ENCODE data around the gene PITX1.

Gene PITX1

DNA sequence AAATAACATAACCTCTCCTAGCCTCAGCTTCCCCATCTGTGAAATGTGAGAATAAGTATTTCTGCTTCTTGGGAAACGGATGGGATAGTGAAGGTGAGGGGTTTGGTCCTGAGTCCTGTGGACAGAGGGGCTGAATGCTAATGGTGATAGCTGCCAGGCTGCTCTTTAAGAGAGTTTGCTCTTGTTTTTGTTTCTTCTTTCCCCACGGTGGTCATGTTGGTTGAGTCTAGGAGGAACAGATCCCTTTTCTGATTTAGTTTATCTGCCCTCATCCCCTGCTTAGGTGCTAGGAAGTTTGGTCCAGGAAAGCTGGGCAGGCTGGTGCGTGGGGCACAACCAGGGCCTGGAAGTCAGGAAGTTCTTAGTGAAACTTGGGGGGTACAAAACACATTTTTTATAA, 7.7 kb upstream of the PITX1 start:
- no peak for DNase-seq (ENCODE audit: low read depth, low spot score)

DNA sequence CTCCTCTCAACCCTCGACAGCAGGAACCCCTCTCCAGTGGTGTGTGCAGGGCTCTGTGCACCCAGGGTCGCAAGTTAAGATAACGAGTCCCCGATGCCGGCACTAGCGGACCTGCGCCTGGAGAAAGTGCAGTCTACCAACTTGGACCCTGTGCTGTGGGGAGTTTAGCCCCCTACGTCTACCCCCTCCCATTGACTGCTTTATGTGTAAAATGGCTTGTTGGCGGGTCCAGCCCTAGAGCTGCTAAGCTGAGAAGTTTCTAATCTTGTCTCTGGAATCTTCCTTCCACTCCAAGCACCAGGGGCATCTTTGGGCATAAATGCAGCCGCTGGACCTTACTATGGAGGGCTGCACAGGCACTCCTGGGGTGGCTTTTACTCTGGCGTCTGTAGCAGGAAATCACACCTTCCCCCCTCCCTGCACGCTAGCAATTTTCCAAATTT, 7.1 kb upstream of the PITX1 start:
- DNase-seq (ENCODE audit: low read depth, low spot score) = no peak

DNA sequence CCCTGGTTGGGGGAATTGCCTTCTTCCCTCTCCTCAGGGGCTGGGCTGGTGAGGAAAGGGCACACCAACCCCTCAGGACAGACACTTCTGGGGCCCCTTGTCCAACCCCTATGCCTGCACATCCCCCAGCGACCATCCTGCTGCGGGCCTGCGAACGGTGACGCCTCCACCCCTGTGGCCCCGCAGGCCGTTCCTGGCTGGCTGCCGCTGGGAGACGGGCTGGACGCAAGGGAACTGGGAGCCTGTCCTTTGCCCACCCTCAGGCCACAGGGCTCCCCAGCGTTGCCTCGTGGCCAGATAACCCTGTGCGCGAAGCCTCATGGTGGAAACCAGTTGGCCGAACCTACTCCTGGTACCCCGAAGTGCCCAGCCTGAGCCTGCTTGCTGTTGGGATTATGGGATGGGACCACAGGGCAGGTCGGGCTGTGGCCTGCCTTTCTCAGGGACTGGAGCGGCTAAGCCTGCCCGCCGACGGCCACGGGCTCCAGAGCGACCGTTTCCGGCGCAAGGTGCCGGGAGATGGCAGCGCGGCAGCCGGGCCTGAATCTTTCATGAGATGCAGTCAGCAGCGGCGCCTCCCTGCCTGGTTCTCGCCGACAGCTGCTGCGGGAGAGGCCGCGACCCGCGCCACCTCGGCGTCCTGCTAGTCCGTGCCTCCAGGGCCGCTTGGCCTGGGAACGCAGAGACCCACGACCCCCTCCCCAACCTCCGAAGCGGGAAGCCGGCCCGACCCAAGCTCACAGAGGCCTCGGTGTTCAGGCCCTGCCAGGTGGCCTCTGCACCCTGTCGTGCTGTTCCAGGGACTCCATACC, 6.5 kb upstream of the PITX1 start:
- no peak for DNase-seq (ENCODE audit: low read depth, low spot score)

DNA sequence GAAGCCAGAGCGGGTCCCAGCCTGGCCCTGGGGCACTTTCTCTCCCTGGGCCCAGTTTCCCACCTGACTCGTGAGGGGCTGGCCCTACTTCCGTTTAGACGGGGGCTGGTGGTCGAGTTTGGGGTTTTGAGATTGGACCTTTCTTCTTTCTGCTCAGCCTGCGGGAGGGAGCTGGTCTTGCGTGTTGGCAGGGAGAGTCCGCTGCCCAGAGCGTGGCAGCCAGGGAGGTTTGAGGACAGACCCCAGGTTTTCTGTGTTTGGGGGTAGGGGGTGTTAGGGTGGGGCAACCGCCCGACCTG, 6.0 kb upstream of the PITX1 start:
- no peak for DNase-seq (ENCODE audit: low read depth, low spot score)

DNA sequence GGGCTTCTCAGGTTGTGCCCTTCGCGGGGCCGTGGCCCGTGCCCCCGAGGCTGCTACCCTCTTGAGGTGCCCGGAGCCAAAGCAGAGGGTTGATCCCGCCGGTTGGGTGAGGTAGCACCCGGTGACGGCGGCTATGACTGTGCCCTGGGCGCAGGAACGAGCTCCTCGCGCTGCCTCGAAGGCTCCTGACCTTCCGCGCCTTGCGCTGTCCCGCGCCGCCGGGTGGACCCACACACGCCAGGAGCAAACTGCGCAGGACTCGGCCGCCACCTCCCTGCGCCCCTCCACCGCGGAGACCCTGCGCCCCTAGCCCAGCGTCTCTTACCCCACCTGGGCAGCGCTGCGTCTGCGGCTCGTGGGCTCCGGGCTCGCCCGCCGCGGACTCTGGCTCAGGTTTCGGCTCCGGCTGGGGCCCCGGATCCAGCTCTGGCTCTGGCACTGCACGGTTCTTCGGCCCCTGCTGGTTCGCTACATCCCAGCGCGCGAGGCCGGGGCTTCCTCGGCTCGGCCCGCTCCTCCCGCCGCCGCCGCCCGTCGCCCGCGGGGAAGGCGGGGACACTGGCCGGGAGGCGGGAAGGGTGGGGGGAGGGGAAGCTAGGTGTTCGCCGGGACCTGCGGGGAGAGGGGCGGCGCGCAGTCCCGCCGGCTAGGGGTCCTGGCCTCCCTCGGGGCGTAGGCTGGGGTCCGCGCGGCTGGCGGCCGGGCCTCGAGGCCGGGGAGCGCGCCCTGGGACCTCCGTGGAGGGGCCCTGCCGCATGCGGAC, 5.4 kb upstream of the PITX1 start:
- DNase-seq (ENCODE audit: low read depth, low spot score) = no peak

DNA sequence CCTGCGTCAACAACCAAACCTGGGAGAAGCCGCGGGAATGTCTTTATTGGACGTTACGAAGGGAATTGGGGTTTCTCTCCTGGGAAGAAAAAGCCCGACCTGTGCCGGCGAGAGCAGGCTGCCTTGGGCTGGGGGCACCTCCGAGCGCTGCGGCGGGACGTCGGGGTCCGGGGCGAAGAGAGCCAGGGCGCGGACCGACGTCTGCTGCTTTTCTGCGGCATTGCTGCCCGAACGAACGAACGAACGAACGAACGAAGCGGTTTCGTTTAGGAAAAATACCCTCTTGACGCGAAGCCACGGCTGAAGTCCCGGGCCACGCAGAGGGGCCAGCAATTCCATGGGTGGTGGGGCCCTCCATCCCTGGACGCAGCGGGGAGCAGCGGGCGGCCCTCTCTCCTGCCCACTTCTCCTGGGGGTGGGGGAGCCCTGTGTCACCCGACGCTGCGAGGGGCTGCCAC, 4.8 kb upstream of the PITX1 start:
- DNase-seq (ENCODE audit: low read depth, low spot score) = no peak

DNA sequence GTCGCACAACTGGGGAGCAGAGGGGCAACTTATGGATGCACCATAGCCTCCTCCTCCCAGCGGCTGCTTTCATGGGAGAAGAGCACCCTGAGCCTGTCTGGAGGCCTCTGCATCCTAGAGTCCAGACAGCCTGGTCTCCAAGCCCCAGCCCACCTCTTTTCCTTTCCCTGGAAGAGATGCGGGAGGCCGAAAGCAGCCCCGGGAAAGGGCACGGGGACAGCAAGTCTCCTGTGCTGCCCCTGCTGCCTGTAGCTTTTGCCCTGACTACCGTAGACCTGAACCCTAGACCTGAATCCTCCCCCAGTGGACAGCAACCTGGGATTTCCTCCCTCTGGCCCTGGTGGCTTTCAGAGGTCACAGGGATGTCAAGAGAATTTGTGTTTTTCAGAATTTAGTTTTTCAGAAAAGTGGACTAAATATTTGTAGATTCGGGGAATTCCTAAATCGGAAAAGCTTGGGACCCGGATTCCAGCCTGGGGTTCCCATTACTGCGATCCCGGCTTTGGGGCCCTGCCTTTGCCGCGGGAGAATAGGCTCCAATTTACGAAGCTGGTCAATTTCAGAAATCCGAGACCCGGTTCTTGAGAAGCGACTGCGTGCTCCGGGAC, 4.3 kb upstream of the PITX1 start:
- no peak for DNase-seq (ENCODE audit: low read depth, low spot score)

DNA sequence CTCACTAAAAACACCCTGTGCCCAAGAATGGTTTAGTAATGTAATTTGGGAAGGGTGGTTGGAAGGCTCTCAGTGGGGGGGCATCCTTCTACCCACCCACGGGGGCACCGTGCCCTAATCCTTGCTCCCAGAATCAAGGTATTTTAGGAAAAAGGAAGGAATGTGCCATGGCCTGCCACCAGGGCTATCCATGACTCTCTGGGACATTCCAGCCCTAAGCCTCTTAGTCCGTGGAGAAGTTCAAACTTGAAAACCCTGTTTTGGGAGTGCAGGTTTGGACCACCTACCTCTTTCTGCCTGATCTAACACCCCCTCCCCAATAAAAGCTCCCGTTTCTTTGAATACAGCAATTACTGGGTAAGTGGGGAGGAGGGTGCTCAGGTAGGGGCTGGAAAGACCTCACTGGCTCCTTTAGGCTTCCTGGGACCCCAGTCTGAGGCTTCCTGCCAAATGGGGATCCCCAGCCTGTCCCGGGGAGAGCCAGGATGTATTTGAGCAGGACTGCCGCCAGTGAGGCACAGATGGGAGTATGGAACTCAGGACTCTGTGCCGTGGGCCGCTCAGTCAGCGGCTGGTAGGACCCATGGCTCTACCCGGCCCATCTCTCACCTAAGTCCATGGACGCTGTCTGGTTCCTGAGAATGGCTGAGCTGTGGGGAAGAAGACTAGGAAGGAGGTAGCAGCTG, 3.6 kb upstream of the PITX1 start:
- no peak for DNase-seq (ENCODE audit: low read depth, low spot score)

DNA sequence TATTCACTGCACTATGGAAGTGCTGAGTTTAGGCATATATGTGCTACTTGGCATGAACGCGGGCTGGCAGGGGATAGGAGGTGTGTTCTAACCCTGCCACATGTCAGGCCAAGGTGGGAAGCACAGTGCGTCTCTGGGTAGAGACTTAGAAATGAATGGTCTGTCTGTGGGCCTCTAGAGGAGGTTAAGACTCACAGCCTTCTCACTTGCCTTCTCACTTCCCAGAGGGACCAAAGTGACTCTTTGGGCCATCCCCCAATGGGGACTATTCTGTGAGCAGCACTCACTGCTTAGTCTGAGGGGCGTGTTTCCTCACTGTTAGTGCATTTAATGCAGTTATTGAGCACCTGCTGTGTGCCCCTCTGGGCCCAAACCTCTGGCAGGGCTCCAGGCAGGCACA, 2.4 kb upstream of the PITX1 start:
- no peak for DNase-seq (ENCODE audit: low read depth, low spot score)

DNA sequence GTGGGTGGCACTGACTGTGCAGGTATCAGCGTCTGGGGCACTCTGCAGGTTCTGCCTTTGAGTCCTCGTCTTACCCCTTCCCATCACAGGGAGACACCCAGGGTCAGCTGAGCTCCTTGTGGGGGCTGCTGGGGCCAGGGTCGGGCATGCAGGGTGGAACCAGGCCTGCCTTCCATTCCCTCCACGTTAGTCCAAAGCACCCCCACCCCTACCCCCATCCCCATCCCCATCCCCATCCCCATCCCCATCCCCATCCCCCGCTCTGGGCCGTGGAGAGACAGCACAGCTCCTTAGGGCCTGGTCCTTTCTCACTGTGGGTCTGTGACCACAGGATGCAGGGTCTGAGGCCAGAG, 1.6 kb upstream of the PITX1 start:
- no peak for DNase-seq (ENCODE audit: low read depth, low spot score)

DNA sequence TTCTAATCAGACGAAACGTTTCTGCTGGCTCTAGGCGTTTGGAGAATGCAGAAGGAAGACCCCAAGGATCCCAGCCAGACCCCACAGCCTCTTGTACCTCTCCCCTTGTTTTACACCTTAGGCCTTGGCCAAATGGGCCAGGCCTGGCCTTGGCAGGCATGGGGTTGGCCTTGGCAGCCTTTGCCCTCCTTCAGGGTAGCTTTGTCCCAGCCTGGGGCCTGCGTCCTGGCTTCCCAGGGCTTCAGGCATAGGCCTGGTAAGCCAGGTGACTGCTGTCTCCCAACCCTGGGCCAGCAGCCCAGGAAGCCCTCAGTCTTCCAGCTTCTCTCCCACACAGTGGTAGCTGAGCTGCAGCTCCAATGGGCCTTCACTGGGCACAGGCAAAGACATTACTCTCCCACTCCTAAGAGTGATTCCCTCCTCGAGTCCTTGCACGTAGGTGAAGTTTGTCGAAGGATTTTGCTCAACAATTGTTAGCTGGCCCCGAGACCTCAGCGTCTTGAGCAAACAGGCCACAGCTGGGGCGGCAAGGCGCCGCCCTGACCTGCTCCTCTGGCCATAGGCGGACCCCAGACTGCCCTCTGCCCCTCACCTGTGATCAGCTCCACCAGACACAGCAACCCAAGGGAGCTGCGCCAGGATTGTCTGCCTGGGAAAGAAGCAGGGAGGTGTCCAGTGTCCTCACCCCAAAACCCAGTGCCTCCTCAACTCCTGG, 1.1 kb upstream of the PITX1 start:
- no peak for DNase-seq (ENCODE audit: low read depth, low spot score)

DNA sequence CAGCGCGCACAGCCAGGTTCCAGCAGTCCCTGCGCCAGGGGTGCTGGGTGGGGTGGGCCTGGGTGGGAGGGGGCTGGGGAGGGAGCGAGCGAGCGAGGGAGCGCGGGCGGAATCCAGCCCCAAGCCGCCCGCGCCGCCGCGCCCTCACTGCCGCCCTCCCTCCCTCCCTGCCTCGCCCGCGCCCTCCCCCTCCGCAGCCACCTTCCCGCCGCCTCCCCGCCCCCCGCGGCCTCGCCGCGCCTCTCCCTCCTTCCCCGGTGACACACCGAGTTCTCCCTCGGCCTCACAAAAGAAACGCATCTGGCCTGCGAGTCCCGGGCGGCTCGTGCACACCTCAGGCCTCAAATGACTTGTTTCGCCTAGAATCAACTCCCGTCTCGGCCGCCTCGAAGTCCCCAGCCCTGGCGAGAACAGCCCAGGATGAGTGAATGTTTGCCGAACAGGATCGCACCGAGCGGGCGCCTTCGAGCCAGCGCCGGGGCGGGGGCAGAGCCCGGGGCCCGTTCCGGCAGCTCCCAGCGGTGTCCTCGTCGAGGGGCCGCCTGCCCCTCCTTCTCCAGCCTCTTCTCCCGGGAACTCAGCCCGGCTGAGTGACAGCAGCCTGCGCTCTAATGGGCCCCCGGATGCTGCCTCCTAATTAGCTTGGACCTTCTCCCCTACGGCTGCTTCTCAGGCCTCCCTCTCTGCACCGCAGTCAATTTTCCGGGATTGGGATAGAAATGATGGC, 371 bp upstream of the PITX1 start:
- peak; percentile 32 for DNase-seq (ENCODE audit: low read depth, low spot score)

DNA sequence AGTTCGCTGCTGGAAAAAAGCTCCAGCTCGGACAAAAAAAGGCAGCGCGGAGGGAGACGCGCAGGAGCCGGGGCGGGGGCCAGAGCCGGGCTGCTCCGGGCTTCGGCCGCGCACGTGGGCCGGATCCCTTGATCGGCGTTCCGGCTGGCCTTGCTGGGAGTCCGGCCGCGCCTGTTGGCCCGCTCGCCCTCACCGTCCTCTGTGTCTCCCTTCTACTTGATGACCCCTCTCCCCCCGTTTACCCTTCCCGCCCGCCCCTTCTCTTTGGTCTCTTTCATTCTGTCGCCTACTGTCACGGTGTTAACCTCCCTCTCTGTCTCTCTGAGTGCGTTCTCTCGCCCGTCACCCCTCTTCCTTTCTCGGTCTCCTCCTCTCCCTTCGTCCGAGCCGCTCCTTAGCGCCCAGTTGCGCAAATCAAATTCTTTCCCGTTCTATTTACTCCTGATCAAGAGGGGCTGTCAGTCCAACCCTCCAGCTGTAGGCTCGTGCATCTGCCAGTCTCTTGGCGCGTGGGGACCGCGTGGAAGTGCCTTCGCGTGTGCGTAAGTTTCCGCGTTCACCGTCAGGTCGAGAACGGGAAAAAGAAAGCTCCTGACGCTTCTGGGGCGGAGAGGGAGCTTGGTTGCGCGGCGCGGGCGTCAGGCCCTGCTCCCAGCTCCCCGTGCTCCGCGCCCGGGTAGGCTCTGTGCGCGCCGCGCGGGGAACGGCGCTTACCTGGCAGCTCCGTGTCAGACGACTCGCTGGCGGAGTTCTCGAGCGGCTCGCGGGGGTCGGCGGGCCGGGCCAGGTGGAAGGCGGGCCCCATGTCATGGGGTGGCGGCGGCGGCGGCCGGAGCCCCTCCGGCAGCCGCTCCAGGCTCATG, 798 bp downstream of the PITX1 start:
- peak; percentile 38 for DNase-seq (ENCODE audit: low read depth, low spot score)

DNA sequence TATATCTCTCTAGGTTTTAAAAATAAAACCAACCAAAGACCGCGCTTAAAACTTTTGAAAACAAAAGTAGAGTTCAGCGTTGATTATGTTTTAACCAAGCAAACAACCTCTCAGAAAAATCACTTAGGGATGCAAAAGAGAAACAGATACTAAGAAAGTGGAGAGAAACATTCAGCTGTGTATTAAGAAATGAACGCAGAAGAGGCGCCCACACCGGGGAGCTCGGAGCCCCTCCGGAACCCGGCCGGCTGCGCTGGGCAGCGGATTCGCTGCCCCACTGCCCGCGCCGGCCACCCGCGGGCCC, 1.4 kb downstream of the PITX1 start:
- no peak for DNase-seq (ENCODE audit: low read depth, low spot score)

DNA sequence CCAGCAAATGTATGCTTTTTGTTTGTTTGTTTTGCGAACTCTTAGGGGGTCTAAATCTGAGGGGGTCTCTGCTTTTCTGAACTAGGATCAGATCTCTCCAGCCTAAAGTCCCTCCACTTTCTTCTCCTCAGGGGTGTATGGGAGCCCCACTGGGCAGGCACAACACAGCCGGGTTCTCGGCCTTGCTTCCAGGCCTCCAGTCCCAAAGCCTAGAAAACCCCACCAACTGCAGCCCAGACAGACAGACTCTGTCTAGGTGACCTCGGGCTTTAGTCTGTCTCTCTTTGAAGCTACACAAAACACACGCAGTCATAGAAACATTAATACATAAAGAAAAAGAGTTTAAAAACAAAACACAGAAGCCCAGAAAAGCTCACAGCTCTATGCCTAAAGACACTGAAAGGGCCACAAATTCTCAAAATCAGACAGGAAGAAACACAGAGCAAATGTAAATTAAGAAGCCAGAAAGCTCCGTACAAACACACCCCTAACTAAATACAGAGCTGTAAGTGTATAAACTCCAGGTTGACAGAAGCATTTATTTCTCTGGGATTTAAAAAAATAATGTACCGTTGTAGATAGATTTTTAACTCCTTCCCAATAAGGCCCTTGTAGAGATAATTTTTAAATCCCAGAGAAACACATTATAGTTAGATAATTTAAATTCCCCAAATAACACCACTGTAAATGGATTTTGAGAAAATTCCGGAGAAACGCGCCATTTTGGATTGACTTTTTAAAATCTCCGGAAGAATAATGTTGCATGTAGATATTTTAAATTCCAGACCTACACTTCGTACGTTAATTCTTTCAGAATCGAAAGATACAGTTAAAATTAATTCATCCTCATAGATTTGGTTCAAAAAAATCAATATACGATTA, 2.0 kb downstream of the PITX1 start:
- no peak for DNase-seq (ENCODE audit: low read depth, low spot score)

DNA sequence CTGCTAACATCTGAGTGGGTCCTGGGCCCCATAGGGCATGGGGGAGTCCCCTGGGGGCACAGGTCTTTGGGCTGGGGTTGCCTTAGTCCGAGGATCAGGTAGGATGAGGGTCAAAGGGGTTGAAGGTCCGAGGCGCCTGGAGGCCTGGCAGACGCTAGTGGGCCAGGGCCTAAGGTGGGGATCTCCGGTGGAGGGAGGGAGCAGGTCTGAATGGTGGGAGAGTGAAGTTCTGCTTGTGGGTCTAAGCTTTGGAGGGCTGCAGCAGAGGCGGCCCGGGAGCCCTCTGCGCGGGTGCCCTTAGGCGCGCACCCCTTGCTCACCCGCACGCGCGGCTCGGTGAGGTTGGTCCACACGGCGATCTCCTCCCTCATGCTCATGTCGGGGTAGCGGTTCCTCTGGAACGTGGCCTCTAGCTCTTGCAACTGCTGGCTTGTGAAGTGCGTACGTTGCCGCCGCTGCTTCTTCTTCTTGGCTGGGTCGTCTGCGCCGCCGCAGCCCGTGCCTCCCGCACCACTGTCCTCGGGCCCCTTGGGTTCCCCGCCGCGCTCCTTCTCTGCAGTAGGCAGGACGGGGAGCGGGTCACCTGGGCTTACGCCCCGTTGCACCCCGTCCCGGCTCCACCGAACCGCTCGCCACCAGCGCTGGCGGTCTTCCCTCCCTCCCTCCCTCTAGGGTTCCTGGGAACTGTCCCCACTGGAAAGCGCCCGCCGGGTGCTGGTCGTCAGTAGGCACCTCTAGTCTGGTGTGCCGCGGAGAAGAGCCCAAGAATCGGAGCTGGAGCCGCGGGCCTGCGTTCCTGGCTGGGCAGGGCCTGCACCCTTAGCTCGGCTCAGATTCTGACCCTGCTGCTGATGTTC, 2.8 kb downstream of the PITX1 start:
- no peak for DNase-seq (ENCODE audit: low read depth, low spot score)

DNA sequence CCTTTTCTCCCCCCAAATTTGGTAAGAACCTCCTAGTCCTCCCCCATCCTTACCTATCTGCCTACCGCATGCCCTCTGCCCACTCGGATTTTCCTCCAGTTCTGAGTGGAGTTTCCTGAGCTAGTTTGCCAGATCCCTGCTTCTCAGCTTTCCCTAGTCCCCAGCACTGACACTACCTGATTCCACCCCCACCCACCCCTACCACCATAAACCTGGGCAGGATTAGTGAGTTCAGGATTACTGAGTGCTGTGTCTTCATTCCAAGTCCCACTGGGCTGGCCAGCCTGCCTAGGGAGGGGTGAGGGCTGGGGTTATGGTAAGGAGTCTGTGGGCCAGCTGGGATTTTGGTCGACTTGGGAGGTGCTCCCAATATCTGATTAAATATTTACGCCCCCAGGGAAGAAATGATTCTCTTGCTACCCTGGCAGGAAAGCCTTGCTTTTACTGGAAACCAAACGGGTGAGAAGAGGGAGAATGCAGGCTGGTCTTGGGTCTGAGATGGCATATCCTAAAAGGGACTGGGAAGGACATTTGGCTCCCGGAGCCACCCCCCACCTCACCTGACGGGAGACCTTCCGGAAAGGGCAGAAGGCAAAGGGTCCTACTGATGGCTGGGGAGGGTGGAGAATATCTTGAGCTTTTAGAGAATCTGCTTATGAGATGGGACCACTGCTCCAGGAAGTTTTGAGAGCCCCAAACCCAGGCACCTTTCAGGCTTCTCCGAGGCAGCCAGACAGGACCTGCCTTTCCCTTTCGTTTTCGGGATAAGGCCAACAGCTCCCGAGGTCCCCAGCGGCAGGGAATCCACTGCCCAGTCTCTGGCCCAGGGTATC, 3.7 kb downstream of the PITX1 start:
- no peak for DNase-seq (ENCODE audit: low read depth, low spot score)

All from astrocyte of the hippocampus (primary cell).